GM18526 (cell line): ENCODE results near the gene CPNE7.

Experiments
- POLR2A ChIP-seq: IDR thresholded peaks from 3 replicates; pipeline ENCODE4 v1.6.1; 2011; ENCODE audit not compliant: insufficient read length; ENCODE audit errors: extremely low read depth

CPNE7 gene

DNA sequence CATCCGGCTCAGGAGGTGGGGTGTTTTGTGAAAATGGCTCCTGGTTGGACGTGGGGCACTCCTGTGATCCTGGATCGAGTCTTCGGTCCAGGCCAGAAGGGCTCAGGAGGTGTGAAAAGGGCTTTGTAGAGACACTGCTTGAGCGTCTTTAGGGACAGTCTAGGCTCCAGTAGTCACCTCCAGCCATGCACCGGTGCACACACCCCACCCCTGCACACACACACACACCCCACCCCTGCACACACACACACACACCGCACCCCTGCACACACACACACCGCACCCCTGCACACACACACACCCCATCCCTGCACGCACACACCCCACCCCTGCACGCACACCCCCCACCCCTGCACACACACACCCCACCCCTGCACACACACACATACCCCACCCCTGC, 62.9 kb downstream of the CPNE7 start:
- TF ChIP-seq POLR2A, result no peak

DNA sequence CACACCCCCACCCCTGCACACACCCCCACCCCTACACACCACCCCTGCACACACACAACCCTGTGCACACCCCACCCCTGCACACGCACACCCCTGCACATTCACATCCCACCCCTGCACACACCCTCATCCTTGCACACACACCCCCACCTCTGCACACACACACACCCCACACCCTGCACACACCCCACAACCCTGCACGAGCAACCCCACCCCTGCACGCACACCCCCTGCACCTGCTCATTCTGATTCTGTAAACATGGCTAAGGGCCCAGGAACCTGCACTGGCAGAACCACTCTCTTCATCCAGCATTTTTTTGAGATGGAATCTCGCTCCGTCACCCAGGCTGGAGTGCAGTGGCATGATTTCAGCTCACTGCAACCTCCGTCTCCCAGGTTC, 63.8 kb downstream of the CPNE7 start:
- TF ChIP-seq POLR2A, result no peak

DNA sequence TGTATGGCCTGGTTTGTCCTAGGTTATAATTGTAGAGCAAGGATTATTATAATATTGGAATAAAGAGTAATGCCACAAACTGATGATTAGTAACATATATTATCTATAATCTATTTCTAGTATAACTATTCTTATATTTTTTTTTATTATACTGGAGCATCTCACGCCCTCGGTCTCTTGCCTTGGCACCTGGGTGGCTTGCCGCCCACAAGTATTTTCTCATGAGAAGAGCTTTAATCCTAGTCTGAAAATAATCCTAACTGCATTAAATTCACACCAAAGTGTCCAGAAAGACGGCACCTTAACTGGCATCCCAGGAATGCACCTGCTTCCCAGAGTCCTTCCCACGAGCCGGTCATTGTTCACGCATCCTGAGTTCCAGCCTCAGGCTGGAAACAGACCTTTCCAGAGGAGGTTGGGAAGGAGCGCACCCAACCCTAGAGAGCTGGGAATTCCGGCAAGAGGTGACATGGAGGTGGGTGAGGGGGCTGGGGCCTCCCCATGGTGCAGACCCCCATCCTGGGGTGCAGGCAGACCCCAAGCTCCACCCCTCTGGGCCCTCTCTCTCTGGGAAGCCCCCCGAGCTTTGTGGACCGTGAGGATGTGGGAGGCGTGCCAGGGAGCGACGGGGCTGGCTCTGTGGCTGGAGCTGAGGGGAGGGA, 66.0 kb downstream of the CPNE7 start:
- no peak for TF ChIP-seq POLR2A

DNA sequence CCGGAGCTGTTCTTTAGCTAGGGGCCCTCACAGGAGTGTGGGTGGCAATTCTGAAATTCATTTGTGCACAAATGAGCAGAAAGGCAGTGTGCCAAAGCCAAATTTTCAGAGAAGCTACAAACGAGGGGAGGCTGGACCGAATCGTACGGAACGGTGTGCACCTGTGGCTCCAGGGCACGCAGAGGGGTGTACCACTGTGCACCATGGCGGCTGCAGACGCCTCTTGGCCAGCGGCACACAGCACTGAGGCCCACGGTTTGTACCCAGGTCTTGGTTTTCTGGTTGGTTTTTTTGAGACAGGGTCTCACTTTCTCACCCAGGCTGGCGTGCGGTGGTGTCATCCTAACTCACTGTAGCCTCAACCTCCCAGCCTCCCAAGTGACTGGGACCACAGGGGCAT, 67.0 kb downstream of the CPNE7 start:
- TF ChIP-seq POLR2A, result no peak

DNA sequence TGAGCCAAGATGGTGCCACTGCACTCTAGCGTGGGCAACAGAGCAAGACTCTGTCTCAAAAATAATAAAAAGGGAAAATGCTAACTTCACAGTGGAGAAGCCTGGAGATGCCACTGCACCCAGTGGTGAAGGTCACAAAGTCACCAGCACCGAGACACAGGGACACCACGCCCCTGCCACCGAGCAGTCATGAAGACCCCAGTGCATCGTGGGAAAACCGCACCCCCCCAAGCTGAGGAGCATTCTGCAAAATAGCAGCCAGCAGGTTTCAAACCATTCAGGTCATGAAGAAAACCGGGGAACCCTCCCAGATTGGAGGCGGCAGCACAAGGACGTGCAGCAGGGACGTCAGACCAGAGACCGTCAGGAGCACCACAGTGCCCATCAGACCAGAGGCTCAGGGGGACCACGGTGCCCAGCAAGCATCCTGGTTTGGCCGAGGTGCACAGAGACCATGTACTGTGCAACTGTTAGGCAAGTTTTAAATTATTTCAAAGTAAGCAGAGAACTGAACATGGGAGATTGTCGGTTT, 68.3 kb downstream of the CPNE7 start:
- no peak for TF ChIP-seq POLR2A

DNA sequence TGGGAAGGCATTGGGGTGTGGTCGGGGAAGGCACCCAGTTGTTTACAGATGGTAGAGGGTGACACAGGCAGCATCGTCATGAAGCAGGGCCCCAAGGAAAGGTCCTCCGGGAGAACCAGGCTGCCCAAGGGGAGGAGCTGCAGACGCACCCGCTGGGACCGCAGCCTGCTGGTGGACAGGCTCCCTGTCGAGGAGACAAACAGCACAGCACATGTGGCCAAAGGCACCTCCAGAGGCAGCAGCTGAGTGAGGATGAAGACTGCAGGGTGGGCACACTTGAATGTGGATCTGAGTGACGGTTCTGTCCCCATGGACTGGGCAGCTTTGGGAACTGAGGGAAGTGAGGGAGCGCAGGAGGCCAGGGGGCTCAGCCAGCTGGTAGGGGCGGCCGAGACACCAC, 69.6 kb downstream of the CPNE7 start:
- no peak for TF ChIP-seq POLR2A

DNA sequence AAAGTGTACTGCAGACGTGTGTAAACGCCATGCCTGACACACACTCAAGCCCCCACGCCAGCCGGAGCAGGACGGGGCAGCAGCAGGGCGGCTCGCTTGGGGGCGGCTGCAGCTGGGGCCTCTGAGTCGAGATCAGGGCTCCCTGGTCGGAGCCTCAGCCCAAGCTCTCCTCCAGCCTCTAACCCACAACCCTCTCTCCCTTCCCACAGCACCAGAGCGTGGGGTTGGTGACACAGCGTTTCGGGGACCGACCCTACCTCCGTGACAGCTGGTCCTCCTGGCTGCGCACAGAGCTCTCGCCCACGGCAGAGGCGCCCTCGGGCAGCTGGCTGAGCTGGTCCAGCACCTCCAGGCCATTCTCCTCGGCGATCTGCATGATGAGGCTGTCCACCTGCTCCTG, 70.7 kb downstream of the CPNE7 start:
- no peak for TF ChIP-seq POLR2A
